Immature natural killer cell (primary cell): ENCODE data around the gene CTSD. TPM values are rescaled to one million over a fixed set of nuclear protein-coding genes. Genes with fewer than 3 reads are reported as not detected.

ENCODE experiments used
- DNase-seq, 3 donors: peaks; one replicate each; pipeline ENCODE4 v3.0.0; 2022; ENCODE audit warnings: mixed read lengths in 1 of 3
- H3K27ac Mint-ChIP-seq, 6 donors: one replicate each; pipeline ENCODE4 v1.8.0; 2020; ENCODE audit warnings: mixed read lengths in 6 of 6, mild to moderate bottlenecking in 5 of 6, inconsistent platforms in 4 of 6, moderate library complexity in 3 of 6
- H3K27me3 Mint-ChIP-seq, 3 donors: one replicate each; pipeline ENCODE4 v1.8.0; 2020 to 2021; ENCODE audit warnings: low read depth in 3 of 3, mild to moderate bottlenecking in 3 of 3, mixed read lengths in 3 of 3, moderate library complexity in 3 of 3, inconsistent platforms in 1 of 3
- H3K36me3 Mint-ChIP-seq, 3 donors: one replicate each; pipeline ENCODE4 v1.8.0; 2020; ENCODE audit warnings: mixed read lengths in 3 of 3, inconsistent platforms in 2 of 3, mild to moderate bottlenecking in 2 of 3
- H3K4me1 Mint-ChIP-seq, 2 donors: one replicate each; pipeline ENCODE4 v1.8.0; 2020; ENCODE audit warnings: inconsistent platforms in 2 of 2, mild to moderate bottlenecking in 2 of 2, mixed read lengths in 2 of 2, moderate library complexity in 1 of 2
- H3K4me3 Mint-ChIP-seq, 5 donors: one replicate each; pipeline ENCODE4 v1.8.0; 2020; ENCODE audit warnings: mild to moderate bottlenecking in 5 of 5, mixed read lengths in 5 of 5, inconsistent platforms in 3 of 5, moderate library complexity in 3 of 5
- H3K9me3 Mint-ChIP-seq, 6 donors: one replicate each; pipeline ENCODE4 v1.8.0; 2020; ENCODE audit warnings: mild to moderate bottlenecking in 6 of 6, mixed read lengths in 6 of 6, inconsistent platforms in 4 of 6, moderate library complexity in 3 of 6
- polyA plus RNA-seq, 3 donors: library from polyadenylated mRNA; unstranded; fragments of 300-500 nt; fragmentation: Illumina TruSeq; gene quantifications; one replicate each; pipeline ENCODE4 v1.2.3, GENCODE V29; 2021

The CTSD gene
- polyA plus RNA-seq, 3 donors from 2014 or later, result 471 to 795 (median 488) TPM

- Mint-ChIP-seq H3K4me3 (peak overlapping the region in 4 of 5 donors; percentile 38 to 65 (median 56)), H3K4me1 (peaks cover 71 to 75% of the 10 kb centered on the region in 2 donors), H3K27ac (peak overlapping the region in 3 of 6 donors; percentile 46 to 76 (median 59)), H3K27me3 (peaks cover 6 to 18% (median 13%) of the 10 kb centered on the region in 3 donors), H3K9me3 (no peaks in the 10 kb centered on the region), H3K36me3 (peaks cover 0 to 12% (median 3%) of the 10 kb centered on the region in 3 donors)
- DNase-seq, result no peak
These were observed 10.3 kb downstream of the CTSD start for GRCh38 chr11:1753229-1753928.

DNA sequence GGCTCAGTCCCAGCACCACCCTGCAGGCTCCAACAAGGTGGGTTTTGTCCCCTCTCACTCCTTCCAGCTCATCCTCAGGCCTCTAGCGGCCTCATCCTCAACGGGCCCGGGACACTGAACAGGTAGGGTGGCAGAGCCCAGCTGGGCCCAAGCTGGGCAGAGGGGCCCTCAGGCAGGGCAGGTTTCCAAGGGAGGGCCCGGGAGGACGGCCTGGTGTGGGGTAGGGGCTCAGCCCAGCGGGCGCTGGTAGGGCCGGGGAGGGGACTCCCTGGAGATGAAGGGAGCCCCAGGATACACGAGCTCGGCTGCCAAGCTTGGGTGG is 10.9 kb downstream of the CTSD start:
- Mint-ChIP-seq H3K36me3 (peaks cover 0 to 12% (median 3%) of the 10 kb centered on the region in 3 donors), H3K4me3 (peak overlapping the region in 4 of 5 donors; percentile 38 to 65 (median 56)), H3K9me3 (no peaks in the 10 kb centered on the region), H3K27ac (peak overlapping the region in 3 of 6 donors; percentile 46 to 76 (median 59)), H3K4me1 (peaks cover 66 to 73% of the 10 kb centered on the region in 2 donors), H3K27me3 (peaks cover 4 to 17% (median 12%) of the 10 kb centered on the region in 3 donors)
- DNase-seq, result no peak

GRCh38 chr11:1751999-1752906 is 11.5 kb downstream of the CTSD start:
- H3K9me3 Mint-ChIP-seq, result no peaks in the 10 kb centered on the region
- peaks cover 60 to 67% of the 10 kb centered on the region in 2 donors for H3K4me1 Mint-ChIP-seq

DNA sequence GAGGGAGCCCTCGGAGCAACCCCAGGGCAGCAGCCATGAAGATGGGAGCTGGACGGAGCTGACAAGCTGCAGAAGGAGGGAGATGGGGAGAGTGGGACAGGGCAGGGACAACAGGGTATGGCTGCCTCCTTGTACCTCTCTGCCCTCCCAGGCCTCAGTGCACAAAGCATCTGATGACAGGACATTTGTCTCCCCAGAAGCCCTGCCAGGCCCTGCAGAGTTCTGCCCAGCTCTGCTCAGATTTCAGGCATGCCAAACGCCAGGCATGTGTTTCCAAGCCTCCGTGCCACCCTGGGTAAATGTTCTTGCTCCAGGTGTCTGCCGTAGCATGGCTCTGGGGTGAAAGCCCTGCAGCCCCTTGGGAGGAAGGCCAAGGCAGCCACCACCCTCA is 12.2 kb downstream of the CTSD start:
- peak overlapping the region in 3 of 5 donors; percentile 6 to 18 (median 12) for H3K4me3 Mint-ChIP-seq
- DNase-seq, result no peak
- H3K4me1 Mint-ChIP-seq, result peaks cover 53 to 63% of the 10 kb centered on the region in 2 donors
- peak overlapping the region in 1 of 6 donors; percentile 28 for H3K27ac Mint-ChIP-seq
- no peaks in the 10 kb centered on the region for H3K9me3 Mint-ChIP-seq
- peaks cover 2 to 16% (median 13%) of the 10 kb centered on the region in 3 donors for H3K27me3 Mint-ChIP-seq
- H3K36me3 Mint-ChIP-seq, result peaks cover 0 to 12% (median 3%) of the 10 kb centered on the region in 3 donors

More at GRCh38 chr11:1751999-1752906, 11.5 kb downstream of the CTSD start:
- Mint-ChIP-seq H3K4me3 (peak overlapping the region in 4 of 5 donors; percentile 12 to 46 (median 22)), H3K36me3 (peaks cover 0 to 12% (median 3%) of the 10 kb centered on the region in 3 donors), H3K27me3 (peaks cover 2 to 16% (median 11%) of the 10 kb centered on the region in 3 donors), H3K27ac (peak overlapping the region in 4 of 6 donors; percentile 34 to 56 (median 40))
- peak in 2 of 3 donors; percentile 27 to 36 for DNase-seq

DNA sequence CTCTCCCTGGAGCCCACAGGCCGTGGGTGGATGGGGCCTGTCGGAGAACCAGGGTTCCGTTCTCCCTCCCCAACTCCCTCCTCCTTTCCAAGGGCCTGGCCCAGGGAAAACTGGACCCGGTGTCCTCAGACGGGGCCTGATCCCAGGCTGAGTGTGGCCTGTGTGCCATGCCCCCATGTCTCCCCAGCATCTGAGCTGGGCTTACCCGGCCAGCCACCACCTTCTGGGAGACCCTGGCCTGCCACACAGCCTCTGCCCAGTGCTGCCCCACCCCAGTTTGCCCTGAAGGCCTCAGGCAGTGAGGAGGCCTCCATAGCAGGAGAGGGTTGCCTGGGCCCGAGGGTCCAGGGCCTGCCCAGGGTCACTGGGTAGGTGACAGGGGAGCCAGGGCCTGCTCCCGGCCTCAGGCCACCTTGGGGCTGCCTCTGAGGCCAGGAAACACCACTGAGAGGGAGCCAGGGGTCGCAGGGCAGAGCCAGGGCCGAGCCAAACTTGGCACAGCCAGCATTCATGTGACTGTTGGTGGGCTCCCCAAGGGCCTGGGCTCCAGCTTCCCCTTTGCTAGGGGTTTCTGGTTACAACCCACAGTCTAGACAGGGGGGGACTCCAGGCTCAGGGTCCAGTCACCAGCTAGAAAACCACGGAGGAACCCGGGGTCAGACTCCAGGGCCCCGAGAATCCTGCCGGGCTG is 12.7 kb downstream of the CTSD start:
- Mint-ChIP-seq H3K4me1 (peaks cover 52 to 62% of the 10 kb centered on the region in 2 donors), H3K4me3 (peak overlapping the region in 1 of 5 donors; percentile 6), H3K9me3 (no peaks in the 10 kb centered on the region), H3K36me3 (peaks cover 0 to 11% (median 3%) of the 10 kb centered on the region in 3 donors), H3K27me3 (peaks cover 4 to 20% (median 13%) of the 10 kb centered on the region in 3 donors), H3K27ac (no peak overlapping the region)
- DNase-seq, result no peak

DNA sequence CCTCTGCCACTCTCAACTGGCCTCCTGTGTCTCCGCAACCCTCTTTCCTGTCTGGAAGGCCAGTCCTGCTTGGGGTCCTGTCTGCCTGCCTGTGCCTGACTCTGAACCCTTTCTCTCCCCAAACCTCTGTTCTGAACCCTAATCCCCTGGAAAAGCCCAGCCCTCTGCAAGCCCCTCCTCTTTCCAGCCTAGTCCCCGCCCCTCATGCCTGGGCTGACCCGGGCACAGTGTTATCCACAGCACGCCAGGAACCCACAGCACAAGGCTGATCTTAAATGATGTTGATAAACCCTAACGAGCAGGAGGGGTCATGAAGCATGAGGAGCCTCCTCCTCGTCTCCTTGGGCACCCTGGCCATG is 13.3 kb downstream of the CTSD start, which contains the start of gene IFITM10:
Gene IFITM10 (minus strand): TSS at position 115 of the 359 bp plus-strand sequence. CDS start 153 bp downstream, outside the sequence.
- H3K27ac Mint-ChIP-seq, result peak within 1 kb of the TSS in 3 of 6 donors; percentile 35 to 66 (median 57)
- H3K9me3 Mint-ChIP-seq, result no peaks in the 10 kb centered on the region
- H3K36me3 Mint-ChIP-seq, result peaks cover 0 to 9% (median 3%) of the 10 kb centered on the region in 3 donors
- DNase-seq, result no peak
- peak within 1 kb of the TSS; percentile 55 to 74 (median 62) for H3K4me3 Mint-ChIP-seq
- H3K27me3 Mint-ChIP-seq, result peaks cover 2 to 21% (median 13%) of the 10 kb centered on the region in 3 donors
- peaks cover 49 to 62% of the 10 kb centered on the region in 2 donors for H3K4me1 Mint-ChIP-seq

- peaks cover 0 to 5% (median 3%) of the 10 kb centered on the region in 3 donors for H3K36me3 Mint-ChIP-seq
- peaks cover 3 to 21% (median 10%) of the 10 kb centered on the region in 3 donors for H3K27me3 Mint-ChIP-seq
- H3K4me3 Mint-ChIP-seq, result peak overlapping the region; percentile 55 to 74 (median 62)
- no peak for DNase-seq
- H3K9me3 Mint-ChIP-seq, result no peaks in the 10 kb centered on the region
- peak overlapping the region in 3 of 6 donors; percentile 35 to 66 (median 57) for H3K27ac Mint-ChIP-seq
- H3K4me1 Mint-ChIP-seq, result peaks cover 41 to 56% of the 10 kb centered on the region in 2 donors
These were observed 14.1 kb downstream of the CTSD start for GRCh38 chr11:1749395-1750351.

- Mint-ChIP-seq H3K4me1 (peaks cover 39 to 52% of the 10 kb centered on the region in 2 donors), H3K27me3 (peaks cover 3 to 21% (median 10%) of the 10 kb centered on the region in 3 donors), H3K9me3 (no peaks in the 10 kb centered on the region), H3K27ac (no peak overlapping the region), H3K36me3 (peaks cover 0 to 5% (median 3%) of the 10 kb centered on the region in 3 donors), H3K4me3 (peak overlapping the region; percentile 71 to 78 (median 76))
- peak in 2 of 3 donors; percentile 26 to 31 for DNase-seq
These were observed 14.9 kb downstream of the CTSD start for GRCh38 chr11:1748636-1749394.

- H3K27me3 Mint-ChIP-seq, result peaks cover 3 to 20% (median 9%) of the 10 kb centered on the region in 3 donors
- peak overlapping the region; percentile 63 to 78 (median 74) for H3K4me3 Mint-ChIP-seq
- DNase-seq, result no peak
- H3K36me3 Mint-ChIP-seq, result peaks cover 0 to 5% (median under 1%) of the 10 kb centered on the region in 3 donors
- no peak overlapping the region for H3K27ac Mint-ChIP-seq
- peaks cover 35 to 47% of the 10 kb centered on the region in 2 donors for H3K4me1 Mint-ChIP-seq
- no peaks in the 10 kb centered on the region for H3K9me3 Mint-ChIP-seq
These were observed 15.7 kb downstream of the CTSD start for GRCh38 chr11:1747753-1748635.

GRCh38 chr11:1746956-1747752 is 16.6 kb downstream of the CTSD start:
- H3K4me1 Mint-ChIP-seq, result peaks cover 27 to 40% of the 10 kb centered on the region in 2 donors
- H3K9me3 Mint-ChIP-seq, result no peaks in the 10 kb centered on the region
- H3K36me3 Mint-ChIP-seq, result peaks cover 0 to 5% (median 0%) of the 10 kb centered on the region in 3 donors
- peak overlapping the region in 2 of 6 donors; percentile 10 to 64 for H3K27ac Mint-ChIP-seq
- H3K27me3 Mint-ChIP-seq, result peaks cover 3 to 20% (median 8%) of the 10 kb centered on the region in 3 donors
- DNase-seq, result no peak
- peak overlapping the region in 4 of 5 donors; percentile 38 to 69 (median 54) for H3K4me3 Mint-ChIP-seq
